Activated CD8-positive, alpha-beta memory T cell treated with anti-CD3 and anti-CD28 coated beads, Interleukin-2, amount 50 U/mL, for 1 hour (primary cell): Measurements from ENCODE around the gene BCR.
"Not testable (repeated sequence)": the region's sequence is repeated elsewhere in the genome, so short reads cannot be mapped to it uniquely, and the experiment has no call there.

Source experiments
- DNase-seq: peaks from one replicate; pipeline ENCODE4 v3.0.0-alpha.2; 2020; ENCODE audit errors: extremely low read depth

BCR gene

DNA sequence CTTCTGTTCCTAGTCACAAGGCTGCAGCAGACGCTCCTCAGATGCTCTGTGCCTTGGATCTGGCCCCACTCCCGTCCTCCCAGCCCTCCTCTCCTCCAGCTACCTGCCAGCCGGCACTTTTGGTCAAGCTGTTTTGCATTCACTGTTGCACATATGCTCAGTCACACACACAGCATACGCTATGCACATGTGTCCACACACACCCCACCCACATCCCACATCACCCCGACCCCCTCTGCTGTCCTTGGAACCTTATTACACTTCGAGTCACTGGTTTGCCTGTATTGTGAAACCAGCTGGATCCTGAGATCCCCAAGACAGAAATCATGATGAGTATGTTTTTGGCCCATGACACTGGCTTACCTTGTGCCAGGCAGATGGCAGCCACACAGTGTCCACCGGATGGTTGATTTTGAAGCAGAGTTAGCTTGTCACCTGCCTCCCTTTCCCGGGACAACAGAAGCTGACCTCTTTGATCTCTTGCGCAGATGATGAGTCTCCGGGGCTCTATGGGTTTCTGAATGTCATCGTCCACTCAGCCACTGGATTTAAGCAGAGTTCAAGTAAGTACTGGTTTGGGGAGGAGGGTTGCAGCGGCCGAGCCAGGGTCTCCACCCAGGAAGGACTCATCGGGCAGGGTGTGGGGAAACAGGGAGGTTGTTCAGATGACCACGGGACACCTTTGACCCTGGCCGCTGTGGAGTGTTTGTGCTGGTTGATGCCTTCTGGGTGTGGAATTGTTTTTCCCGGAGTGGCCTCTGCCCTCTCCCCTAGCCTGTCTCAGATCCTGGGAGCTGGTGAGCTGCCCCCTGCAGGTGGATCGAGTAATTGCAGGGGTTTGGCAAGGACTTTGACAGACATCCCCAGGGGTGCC lies 109.8 kb downstream of the BCR start:
- no peak for DNase-seq

DNA sequence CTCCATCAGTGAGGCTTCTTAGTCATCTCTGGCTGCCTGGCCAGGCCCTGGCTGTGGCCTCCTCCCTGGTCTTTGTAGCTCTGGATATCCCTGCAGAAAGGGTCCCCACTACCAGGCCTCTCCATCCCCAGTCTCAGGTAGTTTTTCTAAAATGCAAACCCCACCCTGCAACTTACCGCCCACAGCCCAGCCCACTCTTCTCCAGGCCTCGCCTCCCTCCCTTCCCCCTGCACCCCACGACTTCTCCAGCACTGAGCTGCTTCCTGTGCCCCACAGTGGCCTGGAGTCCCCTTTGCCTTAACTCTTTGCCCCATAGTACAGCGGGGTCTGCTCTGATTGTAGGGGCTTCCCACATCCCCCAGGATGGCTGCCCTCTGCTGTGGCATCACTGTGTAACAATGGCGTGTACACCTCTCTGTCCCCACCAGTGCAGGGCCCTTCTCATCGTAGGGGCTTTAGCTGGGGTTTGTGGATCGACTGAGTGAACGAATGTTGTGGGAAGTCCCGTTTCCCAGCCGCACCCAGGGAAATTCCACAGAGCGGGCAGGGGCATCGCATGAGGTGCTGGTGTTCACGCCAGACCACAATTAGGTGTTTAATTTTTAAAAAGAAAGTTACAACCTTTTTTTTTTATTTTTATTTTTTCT lies 111.6 kb downstream of the BCR start:
- DNase-seq, result no peak

DNA sequence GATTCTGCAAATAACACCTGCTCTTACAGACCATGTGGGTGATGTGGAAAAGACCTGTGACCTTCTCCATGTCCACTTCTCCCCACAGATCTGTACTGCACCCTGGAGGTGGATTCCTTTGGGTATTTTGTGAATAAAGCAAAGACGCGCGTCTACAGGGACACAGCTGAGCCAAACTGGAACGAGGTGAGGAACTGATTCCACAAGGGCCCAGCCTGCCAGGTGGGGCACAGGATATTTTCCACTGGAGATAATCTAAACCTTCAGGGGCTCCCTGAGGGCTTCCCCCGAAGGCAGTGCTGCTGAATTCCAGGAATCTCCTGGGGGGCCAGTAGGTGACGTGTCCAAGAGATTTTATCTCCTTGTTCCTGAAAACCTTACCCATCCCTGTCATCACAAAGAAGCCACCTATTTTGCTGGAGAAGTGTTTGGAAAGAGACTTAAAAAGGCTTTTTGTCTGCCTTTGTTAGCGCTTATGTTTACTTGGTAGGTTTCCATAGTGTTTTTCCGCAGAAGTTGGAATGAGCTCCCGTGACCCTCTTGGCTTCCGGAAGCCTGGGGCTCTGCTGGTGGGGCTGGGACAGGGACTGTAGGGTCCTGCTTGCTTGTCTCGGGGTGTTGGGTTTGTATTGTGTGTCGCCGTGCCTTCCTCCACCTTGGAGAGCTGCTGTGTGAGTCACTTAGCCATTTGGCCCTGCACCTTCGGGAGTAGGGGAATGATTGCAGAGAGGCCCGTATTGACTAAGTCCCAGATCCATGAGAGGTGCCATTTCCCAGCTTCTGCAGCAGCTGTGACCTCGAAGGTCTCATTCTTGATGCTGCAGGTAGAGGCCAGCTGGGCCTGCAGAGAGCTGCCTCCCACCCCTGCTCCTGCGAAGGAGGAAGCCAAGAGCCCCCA lies 112.4 kb downstream of the BCR start:
- DNase-seq, result no peak

DNA sequence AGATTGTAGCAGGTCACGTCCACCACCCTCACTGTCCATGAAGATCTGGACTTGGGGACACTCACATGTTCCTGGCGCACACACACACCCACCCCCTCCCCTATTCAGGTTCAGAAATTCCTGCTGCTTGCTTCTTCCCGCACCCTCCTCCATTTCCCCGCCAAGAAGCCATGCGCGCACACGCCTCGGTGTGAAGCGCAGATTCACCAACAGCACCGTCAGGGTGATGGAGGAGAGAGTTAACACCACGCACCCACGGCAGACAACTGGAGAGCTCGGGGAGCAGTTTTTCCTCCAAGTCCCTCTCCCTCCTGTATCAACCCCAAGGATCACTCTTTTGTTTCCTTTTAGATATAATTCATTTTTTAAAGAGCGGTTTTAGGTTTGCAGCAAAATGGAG lies 113.4 kb downstream of the BCR start:
- no peak for DNase-seq

DNA sequence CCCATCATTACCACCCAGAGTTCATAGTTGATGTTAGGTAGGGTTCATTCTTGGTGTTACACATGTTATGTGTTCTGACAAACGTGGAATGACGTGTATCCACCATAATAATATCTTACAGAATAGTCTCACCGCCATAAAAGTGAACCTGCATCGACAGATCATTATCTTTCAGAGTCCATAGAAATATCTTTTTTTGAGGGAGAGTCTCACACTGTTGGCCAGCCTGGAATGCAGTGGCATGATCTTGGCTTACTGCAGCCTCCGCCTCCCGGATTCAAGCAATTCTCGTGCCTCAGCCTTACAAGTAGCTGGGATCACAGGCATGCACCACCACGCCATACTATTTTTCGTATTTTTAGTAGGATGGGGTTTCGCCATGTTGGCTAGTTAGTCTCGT lies 113.9 kb downstream of the BCR start:
- DNase-seq, result no peak

DNA sequence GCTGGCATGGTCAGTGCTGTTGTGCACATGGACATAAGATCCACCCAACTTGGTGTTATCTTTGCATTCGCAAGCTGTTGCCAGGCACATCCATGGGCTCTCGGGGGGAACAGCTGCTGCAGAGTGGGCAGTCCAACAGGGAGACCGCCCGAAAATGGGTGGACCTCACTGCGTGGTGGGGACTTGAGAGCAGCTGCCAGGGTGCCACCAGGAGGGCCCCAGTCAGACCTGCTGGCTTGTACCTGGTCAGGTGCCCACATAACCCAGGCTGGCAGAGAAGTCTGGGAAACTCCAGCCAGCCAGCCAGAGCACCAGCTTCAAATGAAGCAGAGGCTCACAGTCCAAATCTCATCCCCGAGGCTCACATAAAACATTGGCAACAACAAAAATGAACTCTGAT lies 120.2 kb downstream of the BCR start:
- no peak for DNase-seq

DNA sequence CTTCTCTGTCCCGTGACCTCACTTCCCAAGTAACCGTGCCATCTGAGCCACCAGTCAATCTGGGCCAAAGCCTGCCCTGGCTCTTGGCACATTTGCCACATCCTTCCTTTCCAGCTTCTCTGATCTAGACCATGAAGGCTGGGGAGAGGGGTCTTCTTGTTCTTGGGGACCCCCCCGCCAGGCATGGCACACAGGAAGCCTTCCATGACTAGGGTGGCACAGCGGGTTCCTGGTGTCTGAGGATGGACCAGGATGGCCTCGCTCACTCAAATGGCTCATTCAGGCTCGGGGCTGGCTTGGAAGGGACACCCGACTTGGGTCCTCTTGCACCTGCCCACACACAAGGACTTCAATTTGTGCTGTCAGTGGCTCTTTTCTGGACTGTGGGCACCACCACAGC lies 121.3 kb downstream of the BCR start:
- DNase-seq, result no peak

DNA sequence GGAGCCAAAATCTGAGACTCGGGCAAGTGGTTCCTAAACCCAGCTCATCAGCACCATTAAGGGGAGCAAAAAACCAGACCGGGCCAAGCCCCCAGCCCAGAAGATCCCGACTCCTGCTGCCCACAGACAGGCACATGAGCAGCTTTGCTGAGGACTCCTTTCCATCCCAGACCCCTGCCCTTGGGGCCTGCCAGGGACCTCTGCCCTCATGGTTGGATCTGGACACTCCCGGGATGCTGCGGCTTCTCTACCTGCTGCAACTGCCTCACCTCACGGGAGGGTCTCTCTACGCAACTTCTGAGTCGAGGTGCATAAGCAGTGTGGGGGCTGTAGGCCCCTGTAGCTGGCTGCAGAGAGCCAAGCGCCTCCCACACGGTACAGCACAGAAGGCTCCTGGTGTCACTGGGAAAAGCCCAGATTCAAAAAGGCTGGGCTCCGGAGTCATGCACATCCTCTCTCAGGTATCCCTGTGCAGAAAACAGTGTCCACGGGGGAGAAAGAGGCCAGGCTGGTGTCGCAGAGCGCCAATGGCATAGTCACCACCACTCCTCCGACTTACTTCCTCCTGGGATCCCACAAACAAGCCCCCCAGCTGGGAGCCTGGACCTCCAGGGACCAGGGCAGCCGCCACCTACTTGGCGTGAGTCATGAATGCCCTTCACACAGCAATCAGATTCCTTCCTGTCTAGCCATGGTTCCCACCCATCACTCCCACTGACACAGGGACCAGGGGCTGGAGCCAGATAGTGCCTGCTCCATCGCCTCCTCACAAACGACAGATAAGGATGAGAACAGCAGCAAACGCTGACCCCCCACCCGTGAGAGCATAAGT lies 122.1 kb downstream of the BCR start:
- no peak for DNase-seq

DNA sequence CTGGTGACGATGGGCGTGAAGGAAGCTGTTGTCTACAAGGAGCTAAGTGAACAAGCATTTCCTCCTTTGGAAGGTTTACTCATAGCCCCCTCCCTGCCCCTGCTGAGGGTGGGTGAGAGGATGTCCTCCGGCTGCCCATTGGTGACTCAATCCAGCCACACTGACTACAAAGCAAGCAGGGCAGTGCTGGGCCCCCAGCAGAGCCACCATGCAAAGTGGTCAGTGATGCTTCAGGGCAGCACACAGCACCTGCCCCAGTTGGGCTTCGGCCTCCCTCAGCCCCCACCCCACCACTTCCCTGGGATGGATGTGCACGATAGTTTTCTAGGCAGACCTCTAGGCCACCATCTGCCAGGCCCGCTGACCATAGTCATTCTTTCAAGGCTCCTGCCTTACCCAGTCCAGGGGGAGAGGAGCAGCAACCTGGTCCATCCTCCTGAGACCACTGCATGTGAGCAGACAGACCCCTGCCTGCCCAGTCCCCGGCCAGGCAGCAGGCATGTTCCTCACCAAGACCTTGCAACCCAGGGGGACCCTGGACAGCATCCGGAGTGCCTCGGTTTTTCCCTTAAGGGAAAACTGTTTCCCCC lies 125.1 kb downstream of the BCR start:
- no peak for DNase-seq

DNA sequence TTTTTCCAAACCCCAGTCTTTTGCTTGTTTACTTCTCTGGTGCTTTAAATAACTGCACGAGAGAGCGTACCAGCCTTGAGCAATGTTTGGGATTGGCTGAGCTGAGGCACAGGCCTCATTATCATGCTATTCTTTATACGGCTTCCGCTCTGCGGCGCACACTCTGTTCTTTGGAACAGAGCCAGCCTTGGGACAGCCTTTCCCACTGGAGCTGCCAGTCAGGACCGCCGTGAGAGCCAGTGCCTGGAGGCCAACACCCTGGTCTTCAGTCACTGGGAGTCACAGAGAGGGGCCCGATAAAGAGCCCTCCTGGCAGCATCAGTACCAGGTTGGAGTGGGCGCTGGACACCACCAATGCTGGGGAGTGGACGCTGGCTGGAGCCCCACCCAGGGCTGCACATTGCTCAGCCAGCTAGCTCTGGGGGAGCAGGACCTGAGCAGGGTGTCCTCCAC lies 125.6 kb downstream of the BCR start:
- no peak for DNase-seq

DNA sequence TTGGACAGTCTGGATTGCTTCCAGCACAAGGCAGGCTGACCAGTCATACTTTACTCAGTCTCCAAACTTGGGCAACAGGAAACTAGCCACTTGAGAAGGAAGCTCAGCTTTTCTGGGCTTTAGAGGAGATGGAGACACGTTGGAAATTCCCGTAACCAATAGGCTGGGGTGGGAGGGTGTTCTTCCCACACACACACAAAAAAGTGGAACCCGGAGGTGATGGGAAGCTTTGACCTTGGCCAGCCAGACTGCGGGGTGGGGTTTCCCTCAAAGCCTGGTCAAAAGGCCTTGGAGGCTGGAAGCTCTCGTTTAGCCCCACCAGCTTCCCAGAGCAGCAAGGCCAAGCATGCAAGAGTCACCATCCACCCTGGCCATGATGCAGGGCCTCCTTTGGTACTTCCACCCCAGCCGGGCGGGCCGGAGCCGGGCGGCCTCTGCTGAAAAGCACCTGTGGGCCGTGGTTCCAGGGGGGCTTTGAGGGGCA lies 126.2 kb downstream of the BCR start:
- DNase-seq, result no peak

DNA sequence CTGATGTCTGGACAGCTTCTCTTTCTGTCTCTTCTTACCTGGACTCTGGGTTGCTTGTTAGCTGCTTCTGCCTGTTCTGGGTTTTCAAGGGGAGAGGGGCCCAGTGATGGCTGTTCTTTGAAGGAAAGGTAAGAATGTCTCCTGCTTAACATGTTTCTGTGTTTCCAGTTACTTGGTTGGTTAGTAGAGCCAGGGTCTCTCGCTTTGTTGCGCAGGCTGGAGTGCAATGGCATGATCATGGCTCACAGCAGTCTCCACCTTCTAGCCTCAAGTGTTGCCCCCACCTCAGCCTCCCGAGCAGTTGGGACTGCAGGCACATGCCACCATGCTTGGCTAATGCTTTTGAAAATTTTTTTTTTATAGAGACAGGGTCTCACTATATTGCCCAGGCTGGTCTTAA lies 126.6 kb downstream of the BCR start:
- no peak for DNase-seq

DNA sequence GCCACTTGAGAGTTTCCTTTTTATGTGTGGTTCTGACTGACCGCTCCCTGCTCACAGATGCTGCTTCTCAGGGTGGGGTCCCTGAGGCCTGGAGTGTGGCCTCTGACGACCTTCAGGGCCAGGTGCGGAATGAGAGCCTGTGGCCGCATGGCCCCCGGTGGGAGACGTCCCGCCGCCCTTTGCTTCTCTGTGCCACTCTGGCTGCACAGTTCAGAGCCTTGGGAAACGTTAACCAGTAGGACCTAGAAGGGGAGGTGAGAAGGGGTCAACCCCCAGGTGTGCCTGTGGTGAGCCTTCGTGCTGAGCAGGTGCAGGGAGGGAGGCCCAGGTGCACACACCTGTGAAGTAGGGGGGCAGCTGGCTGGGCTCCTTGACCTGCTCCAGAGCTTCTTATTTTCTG lies 127.2 kb downstream of the BCR start:
- DNase-seq, result not testable (repeated sequence)

DNA sequence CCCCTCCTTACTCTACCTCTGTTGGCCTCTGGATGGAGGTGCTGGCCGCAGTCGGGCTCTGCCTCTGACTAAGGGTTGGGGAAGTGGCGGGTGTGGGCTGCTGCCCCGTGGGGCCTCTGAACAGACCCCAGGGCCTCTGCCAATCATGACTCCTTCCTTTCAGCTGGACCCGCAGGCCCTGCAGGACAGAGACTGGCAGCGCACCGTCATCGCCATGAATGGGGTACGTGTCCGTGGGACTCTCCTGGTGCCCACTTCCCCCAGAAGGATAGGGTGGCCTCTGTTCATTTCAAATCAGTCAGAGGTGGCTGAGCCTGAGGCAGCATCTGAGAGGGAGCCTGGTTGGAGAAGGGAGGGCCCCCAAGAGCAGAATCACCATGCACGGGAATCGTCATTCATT lies 129.0 kb downstream of the BCR start:
- not testable (repeated sequence) for DNase-seq

DNA sequence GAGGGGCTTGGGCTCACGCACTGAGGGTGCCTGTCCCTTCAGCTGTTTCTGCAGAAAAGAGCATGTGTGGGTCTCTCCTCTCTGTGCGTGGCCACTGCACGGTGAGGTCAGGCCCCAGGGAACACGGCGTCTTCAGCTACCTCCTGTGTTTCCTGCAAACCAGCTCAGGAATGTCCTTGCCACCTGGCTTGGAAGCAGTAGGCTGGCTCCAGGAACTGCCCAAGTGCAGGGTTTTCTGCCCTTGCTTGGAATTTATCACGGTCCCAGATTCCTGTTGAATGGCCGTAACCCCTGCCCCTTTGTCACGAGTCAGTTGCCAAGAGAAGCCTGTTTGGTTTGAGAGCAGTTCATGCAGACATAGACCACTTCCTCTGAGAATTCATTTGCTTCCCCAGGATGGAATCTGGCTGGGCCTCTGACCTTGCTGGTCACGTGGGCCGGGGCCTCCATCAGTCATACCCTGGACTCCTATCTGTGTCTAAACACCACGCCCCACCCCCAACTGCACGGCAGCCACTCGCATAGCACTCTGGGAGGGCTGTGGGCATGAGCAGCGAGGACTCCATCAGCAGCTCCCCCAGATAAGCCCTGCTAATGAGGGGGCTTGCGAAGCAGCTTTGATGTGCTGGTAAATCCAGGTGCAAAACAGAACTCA lies 130.3 kb downstream of the BCR start:
- DNase-seq, result not testable (repeated sequence)

DNA sequence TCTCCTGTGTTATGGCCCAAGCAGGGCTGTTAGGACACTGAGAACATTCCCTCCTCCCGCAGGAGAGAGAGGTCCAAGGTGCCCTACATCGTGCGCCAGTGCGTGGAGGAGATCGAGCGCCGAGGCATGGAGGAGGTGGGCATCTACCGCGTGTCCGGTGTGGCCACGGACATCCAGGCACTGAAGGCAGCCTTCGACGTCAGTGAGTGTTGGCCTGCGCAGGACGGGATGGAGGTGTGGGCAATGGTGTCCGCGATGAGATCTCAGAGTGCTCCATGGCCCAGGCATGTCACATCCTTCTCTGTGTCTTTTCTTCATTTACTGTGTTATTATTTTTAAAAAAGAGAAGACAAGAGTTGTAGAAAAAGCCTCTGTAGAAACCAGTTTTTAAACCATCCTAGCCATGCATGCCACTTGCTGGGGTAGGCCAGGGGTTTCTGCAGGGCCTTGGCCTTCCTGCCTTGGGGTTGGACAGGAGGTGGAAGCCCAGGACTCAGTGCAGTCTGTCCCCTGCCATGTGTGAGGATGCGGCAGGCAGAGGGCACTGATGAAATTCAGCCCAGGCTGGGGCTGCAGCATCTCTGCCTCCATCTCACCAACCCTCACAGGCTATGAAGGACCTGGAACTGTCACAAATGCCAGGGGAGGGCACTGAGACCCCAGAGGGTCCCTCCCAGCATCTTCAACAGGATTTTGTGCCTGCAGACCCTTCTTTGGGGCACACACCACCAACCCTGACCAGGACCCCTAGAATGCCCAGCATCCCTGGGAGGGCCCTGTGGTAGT lies 131.5 kb downstream of the BCR start:
- DNase-seq, result not testable (repeated sequence)

DNA sequence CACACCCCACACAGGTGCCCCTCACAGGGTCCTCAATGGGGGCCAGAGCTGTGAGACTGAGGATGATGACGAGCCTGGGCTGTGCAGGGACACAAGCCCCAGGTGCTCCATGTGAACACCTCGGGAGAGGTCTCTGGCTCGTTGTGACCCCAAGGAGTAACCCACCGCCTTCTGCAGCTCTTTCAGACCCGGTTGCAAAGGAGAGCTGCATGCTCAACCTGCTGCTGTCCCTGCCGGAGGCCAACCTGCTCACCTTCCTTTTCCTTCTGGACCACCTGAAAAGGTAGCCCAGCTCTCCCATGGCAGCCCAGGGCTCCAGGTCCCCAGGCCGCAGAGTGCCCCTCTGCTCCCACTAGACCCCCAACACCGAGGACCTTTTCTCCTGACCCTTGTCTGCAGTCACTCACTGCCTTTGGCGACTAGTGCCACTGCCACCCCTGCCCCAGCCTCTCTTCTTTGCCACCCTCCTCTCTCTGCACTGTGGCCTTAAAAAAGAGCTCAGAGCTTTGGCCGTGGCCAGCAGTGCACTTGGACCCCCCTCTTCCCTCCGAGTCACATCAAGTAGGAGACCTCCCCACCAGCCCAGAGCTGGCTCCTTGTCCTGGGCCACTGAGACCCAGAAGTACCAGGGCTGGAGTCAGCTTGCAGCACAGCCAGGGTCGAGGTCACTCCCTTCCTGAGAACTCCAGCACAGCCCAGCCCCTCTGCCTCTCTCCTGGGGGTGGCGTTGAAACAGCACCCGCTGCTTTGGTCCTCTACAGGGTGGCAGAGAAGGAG lies 133.7 kb downstream of the BCR start:
- no peak for DNase-seq

DNA sequence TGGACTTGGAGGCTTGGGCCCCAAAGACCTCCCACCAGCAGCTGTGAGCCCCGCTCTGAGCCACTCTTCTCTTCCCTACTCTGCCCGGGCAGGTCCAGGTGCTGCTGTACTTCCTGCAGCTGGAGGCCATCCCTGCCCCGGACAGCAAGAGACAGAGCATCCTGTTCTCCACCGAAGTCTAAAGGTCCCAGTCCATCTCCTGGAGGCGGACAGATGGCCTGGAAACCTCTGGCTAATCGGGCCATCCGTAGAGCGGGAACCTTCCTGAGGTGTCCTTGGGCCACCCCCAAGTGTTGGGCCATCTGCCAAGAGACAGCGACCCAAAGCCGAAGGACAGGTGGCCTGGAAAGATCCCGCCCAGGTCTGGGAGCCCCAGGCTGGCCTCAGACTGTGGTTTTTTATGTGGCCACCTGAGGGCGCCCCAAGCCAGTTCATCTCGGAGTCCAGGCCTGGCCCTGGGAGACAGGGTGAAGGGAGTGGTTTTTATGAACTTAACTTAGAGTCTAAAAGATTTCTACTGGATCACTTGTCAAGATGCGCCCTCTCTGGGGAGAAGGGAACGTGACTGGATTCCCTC lies 135.1 kb downstream of the BCR start:
- DNase-seq, result peak; percentile 4
